ENCODE results near the gene EFHD2.
A peak's percentile ranks its signal among the peaks of the same experiment; 100 is the strongest.
"Not testable (repeated sequence)": the region's sequence is repeated elsewhere in the genome, so short reads cannot be mapped to it uniquely, and the experiment has no call there.

Gene EFHD2

GRCh38 chr1:15452866-15453571 lies 43.3 kb downstream of the EFHD2 start:
- Mint-ChIP-seq H3K4me1 (no peaks in the 10 kb centered on the region), H3K4me3 (no peak overlapping the region), H3K9me3 (no peaks in the 10 kb centered on the region), H3K27ac (no peak overlapping the region), H3K27me3 (peaks cover 6 to 19% of the 10 kb centered on the region in 2 donors), H3K36me3 (no peaks in the 10 kb centered on the region)
- ATAC-seq (replicated peaks) (no peak), DNase-seq (no peak)

- no peak for DNase-seq
- no peak overlapping the region for H3K4me3 Mint-ChIP-seq
- H3K27ac Mint-ChIP-seq, result no peak overlapping the region
- H3K4me1 Mint-ChIP-seq, result no peaks in the 10 kb centered on the region
- H3K36me3 Mint-ChIP-seq, result no peaks in the 10 kb centered on the region
- H3K9me3 Mint-ChIP-seq, result no peaks in the 10 kb centered on the region
- H3K27me3 Mint-ChIP-seq, result peaks cover 6 to 19% of the 10 kb centered on the region in 2 donors
- ATAC-seq (replicated peaks), result no peak
Measured at GRCh38 chr1:15453734-15454133, 44.0 kb downstream of the EFHD2 start.

- H3K4me1 Mint-ChIP-seq, result no peaks in the 10 kb centered on the region
- no peaks in the 10 kb centered on the region for H3K36me3 Mint-ChIP-seq
- DNase-seq (no peak), ATAC-seq (replicated peaks) (no peak)
- H3K9me3 Mint-ChIP-seq, result no peaks in the 10 kb centered on the region
- no peak overlapping the region for H3K4me3 Mint-ChIP-seq
- peaks cover 6 to 22% of the 10 kb centered on the region in 2 donors for H3K27me3 Mint-ChIP-seq
- H3K27ac Mint-ChIP-seq, result no peak overlapping the region
Measured at GRCh38 chr1:15454256-15454655, 44.6 kb downstream of the EFHD2 start.

GRCh38 chr1:15455522-15455921 lies 45.8 kb downstream of the EFHD2 start:
- no peak for DNase-seq
- no peak for ATAC-seq (replicated peaks)
- no peaks in the 10 kb centered on the region for H3K36me3 Mint-ChIP-seq
- peaks cover 4 to 8% of the 10 kb centered on the region in 2 donors for H3K4me1 Mint-ChIP-seq
- H3K9me3 Mint-ChIP-seq, result no peaks in the 10 kb centered on the region
- no peak overlapping the region for H3K27ac Mint-ChIP-seq
- H3K4me3 Mint-ChIP-seq, result no peak overlapping the region
- peaks cover 6 to 25% of the 10 kb centered on the region in 2 donors for H3K27me3 Mint-ChIP-seq

GRCh38 chr1:15456313-15456954 lies 46.7 kb downstream of the EFHD2 start, which contains the start of gene CELA2A:
CELA2A (plus strand) TSS chr1:15456732; CDS start chr1:15456754, 22 bp downstream.
- peaks cover 4 to 9% of the 10 kb centered on the region in 2 donors for H3K4me1 Mint-ChIP-seq
- H3K27me3 Mint-ChIP-seq, result peaks cover 6 to 27% of the 10 kb centered on the region in 2 donors
- no peaks in the 10 kb centered on the region for H3K36me3 Mint-ChIP-seq
- H3K27ac Mint-ChIP-seq, result no peak within 1 kb of the TSS
- H3K4me3 Mint-ChIP-seq, result no peak within 1 kb of the TSS
- no peak for DNase-seq
- no peaks in the 10 kb centered on the region for H3K9me3 Mint-ChIP-seq
- no peak for ATAC-seq (replicated peaks)

GRCh38 chr1:15457585-15457984 lies 47.9 kb downstream of the EFHD2 start:
- DNase-seq, result no peak
- H3K9me3 Mint-ChIP-seq, result no peaks in the 10 kb centered on the region
- H3K36me3 Mint-ChIP-seq, result no peaks in the 10 kb centered on the region
- no peak overlapping the region for H3K27ac Mint-ChIP-seq
- H3K4me1 Mint-ChIP-seq, result peaks cover 4 to 9% of the 10 kb centered on the region in 2 donors
- H3K27me3 Mint-ChIP-seq, result peaks cover 6 to 29% of the 10 kb centered on the region in 2 donors
- no peak overlapping the region for H3K4me3 Mint-ChIP-seq
- no peak for ATAC-seq (replicated peaks)

- DNase-seq; H3K4me3 Mint-ChIP-seq; H3K9me3 Mint-ChIP-seq; H3K27ac Mint-ChIP-seq; H3K36me3 Mint-ChIP-seq; H3K4me1 Mint-ChIP-seq; ATAC-seq (replicated peaks): not testable (repeated sequence)
- H3K27me3 Mint-ChIP-seq, result peaks cover 6 to 29% of the 10 kb centered on the region in 2 donors
Measured at GRCh38 chr1:15458388-15458787, 48.7 kb downstream of the EFHD2 start.

- Mint-ChIP-seq H3K27me3 (peaks cover 6 to 29% of the 10 kb centered on the region in 2 donors), H3K9me3 (no peaks in the 10 kb centered on the region), H3K27ac (no peak overlapping the region), H3K36me3 (no peaks in the 10 kb centered on the region), H3K4me3 (no peak overlapping the region), H3K4me1 (peaks cover 4 to 9% of the 10 kb centered on the region in 2 donors)
- ATAC-seq (replicated peaks) (peak; percentile 54 to 72), DNase-seq (no peak)
Measured at GRCh38 chr1:15459771-15460707, 50.4 kb downstream of the EFHD2 start.

- Mint-ChIP-seq H3K27ac (no peak overlapping the region), H3K4me3 (no peak overlapping the region)
- no peak for ATAC-seq (replicated peaks)
Measured at GRCh38 chr1:15460708-15461095, 51.0 kb downstream of the EFHD2 start.

GRCh38 chr1:15463064-15463800 lies 53.5 kb downstream of the EFHD2 start:
- not testable (repeated sequence) for H3K27ac Mint-ChIP-seq; DNase-seq; H3K4me1 Mint-ChIP-seq; ATAC-seq (replicated peaks); H3K36me3 Mint-ChIP-seq; H3K9me3 Mint-ChIP-seq; H3K4me3 Mint-ChIP-seq
- H3K27me3 Mint-ChIP-seq, result peaks cover 4 to 16% of the 10 kb centered on the region in 2 donors

More at GRCh38 chr1:15460708-15461095, 51.0 kb downstream of the EFHD2 start:
- DNase-seq, result no peak
- no peaks in the 10 kb centered on the region for H3K9me3 Mint-ChIP-seq
- no peaks in the 10 kb centered on the region for H3K36me3 Mint-ChIP-seq
- H3K27me3 Mint-ChIP-seq, result peaks cover 6 to 26% of the 10 kb centered on the region in 2 donors
- peaks cover 4 to 9% of the 10 kb centered on the region in 2 donors for H3K4me1 Mint-ChIP-seq

- not testable (repeated sequence) for ATAC-seq (replicated peaks)
- H3K27me3 Mint-ChIP-seq, result peaks cover 4 to 16% of the 10 kb centered on the region in 2 donors
Measured at GRCh38 chr1:15463926-15464322, 54.2 kb downstream of the EFHD2 start.

GRCh38 chr1:15465674-15466073 lies 56.0 kb downstream of the EFHD2 start:
- Mint-ChIP-seq H3K4me1 (no peaks in the 10 kb centered on the region), H3K27ac (no peak overlapping the region), H3K4me3 (no peak overlapping the region), H3K27me3 (peaks cover 4 to 10% of the 10 kb centered on the region in 2 donors), H3K36me3 (no peaks in the 10 kb centered on the region), H3K9me3 (no peaks in the 10 kb centered on the region)
- ATAC-seq (replicated peaks) (no peak), DNase-seq (no peak)

More at GRCh38 chr1:15463926-15464322, 54.2 kb downstream of the EFHD2 start:
- H3K9me3 Mint-ChIP-seq, H3K27ac Mint-ChIP-seq, H3K4me3 Mint-ChIP-seq, H3K4me1 Mint-ChIP-seq, DNase-seq, H3K36me3 Mint-ChIP-seq: not testable (repeated sequence)

GRCh38 chr1:15466955-15467625 lies 57.4 kb downstream of the EFHD2 start:
- not testable (repeated sequence) for ATAC-seq (replicated peaks); H3K36me3 Mint-ChIP-seq; H3K4me1 Mint-ChIP-seq; H3K9me3 Mint-ChIP-seq; DNase-seq; H3K27ac Mint-ChIP-seq; H3K27me3 Mint-ChIP-seq; H3K4me3 Mint-ChIP-seq

All from stimulated activated naive B cell treated with anti-CD40 and anti-IgM and Interleukin-4, amounts not matched to agents 10 μg/mL and 1 μg/mL and 100 μg/mL, for 72 hours (primary cell).